ENCODE data around the gene SHB.

GRCh38 chr9:37923796-37924427 is 145.1 kb downstream of the SHB start:
- TF ChIP-seq, protein P1, sequence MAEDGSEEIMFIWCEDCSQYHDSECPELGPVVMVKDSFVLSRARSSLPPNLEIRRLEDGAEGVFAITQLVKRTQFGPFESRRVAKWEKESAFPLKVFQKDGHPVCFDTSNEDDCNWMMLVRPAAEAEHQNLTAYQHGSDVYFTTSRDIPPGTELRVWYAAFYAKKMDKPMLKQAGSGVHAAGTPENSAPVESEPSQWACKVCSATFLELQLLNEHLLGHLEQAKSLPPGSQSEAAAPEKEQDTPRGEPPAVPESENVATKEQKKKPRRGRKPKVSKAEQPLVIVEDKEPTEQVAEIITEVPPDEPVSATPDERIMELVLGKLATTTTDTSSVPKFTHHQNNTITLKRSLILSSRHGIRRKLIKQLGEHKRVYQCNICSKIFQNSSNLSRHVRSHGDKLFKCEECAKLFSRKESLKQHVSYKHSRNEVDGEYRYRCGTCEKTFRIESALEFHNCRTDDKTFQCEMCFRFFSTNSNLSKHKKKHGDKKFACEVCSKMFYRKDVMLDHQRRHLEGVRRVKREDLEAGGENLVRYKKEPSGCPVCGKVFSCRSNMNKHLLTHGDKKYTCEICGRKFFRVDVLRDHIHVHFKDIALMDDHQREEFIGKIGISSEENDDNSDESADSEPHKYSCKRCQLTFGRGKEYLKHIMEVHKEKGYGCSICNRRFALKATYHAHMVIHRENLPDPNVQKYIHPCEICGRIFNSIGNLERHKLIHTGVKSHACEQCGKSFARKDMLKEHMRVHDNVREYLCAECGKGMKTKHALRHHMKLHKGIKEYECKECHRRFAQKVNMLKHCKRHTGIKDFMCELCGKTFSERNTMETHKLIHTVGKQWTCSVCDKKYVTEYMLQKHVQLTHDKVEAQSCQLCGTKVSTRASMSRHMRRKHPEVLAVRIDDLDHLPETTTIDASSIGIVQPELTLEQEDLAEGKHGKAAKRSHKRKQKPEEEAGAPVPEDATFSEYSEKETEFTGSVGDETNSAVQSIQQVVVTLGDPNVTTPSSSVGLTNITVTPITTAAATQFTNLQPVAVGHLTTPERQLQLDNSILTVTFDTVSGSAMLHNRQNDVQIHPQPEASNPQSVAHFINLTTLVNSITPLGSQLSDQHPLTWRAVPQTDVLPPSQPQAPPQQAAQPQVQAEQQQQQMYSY (CRISPR knock-in tag; IDR thresholded peaks at IDR 0.05), result no peak
- TF ChIP-seq ZNF416 (CRISPR knock-in tag; IDR thresholded peaks at IDR 0.05) (no peak), TCF7 (CRISPR knock-in tag; IDR thresholded peaks at IDR 0.05; ENCODE audit: low read depth) (no peak), NR2C2 (CRISPR knock-in tag; IDR thresholded peaks at IDR 0.05) (no peak), ETV6 (CRISPR knock-in tag; IDR thresholded peaks at IDR 0.05) (no peak), FOXP1 (CRISPR knock-in tag; IDR thresholded peaks at IDR 0.05; ENCODE audit: borderline replicate concordance) (no peak), IRF1 (CRISPR knock-in tag; IDR thresholded peaks at IDR 0.05) (no peak), PRRX2 (CRISPR knock-in tag; IDR thresholded peaks at IDR 0.05) (no peak)
- TF ChIP-seq, protein P2, sequence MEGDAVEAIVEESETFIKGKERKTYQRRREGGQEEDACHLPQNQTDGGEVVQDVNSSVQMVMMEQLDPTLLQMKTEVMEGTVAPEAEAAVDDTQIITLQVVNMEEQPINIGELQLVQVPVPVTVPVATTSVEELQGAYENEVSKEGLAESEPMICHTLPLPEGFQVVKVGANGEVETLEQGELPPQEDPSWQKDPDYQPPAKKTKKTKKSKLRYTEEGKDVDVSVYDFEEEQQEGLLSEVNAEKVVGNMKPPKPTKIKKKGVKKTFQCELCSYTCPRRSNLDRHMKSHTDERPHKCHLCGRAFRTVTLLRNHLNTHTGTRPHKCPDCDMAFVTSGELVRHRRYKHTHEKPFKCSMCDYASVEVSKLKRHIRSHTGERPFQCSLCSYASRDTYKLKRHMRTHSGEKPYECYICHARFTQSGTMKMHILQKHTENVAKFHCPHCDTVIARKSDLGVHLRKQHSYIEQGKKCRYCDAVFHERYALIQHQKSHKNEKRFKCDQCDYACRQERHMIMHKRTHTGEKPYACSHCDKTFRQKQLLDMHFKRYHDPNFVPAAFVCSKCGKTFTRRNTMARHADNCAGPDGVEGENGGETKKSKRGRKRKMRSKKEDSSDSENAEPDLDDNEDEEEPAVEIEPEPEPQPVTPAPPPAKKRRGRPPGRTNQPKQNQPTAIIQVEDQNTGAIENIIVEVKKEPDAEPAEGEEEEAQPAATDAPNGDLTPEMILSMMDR (IDR thresholded peaks at IDR 0.05), result no peak
- TF ChIP-seq, protein P3, sequence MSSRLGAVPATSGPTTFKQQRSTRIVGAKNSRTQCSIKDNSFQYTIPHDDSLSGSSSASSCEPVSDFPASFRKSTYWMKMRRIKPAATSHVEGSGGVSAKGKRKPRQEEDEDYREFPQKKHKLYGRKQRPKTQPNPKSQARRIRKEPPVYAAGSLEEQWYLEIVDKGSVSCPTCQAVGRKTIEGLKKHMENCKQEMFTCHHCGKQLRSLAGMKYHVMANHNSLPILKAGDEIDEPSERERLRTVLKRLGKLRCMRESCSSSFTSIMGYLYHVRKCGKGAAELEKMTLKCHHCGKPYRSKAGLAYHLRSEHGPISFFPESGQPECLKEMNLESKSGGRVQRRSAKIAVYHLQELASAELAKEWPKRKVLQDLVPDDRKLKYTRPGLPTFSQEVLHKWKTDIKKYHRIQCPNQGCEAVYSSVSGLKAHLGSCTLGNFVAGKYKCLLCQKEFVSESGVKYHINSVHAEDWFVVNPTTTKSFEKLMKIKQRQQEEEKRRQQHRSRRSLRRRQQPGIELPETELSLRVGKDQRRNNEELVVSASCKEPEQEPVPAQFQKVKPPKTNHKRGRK (CRISPR knock-in tag; IDR thresholded peaks at IDR 0.05; ENCODE audit: borderline replicate concordance), result no peak
- TF ChIP-seq, protein P4, sequence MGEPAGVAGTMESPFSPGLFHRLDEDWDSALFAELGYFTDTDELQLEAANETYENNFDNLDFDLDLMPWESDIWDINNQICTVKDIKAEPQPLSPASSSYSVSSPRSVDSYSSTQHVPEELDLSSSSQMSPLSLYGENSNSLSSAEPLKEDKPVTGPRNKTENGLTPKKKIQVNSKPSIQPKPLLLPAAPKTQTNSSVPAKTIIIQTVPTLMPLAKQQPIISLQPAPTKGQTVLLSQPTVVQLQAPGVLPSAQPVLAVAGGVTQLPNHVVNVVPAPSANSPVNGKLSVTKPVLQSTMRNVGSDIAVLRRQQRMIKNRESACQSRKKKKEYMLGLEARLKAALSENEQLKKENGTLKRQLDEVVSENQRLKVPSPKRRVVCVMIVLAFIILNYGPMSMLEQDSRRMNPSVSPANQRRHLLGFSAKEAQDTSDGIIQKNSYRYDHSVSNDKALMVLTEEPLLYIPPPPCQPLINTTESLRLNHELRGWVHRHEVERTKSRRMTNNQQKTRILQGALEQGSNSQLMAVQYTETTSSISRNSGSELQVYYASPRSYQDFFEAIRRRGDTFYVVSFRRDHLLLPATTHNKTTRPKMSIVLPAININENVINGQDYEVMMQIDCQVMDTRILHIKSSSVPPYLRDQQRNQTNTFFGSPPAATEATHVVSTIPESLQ (CRISPR knock-in tag; IDR thresholded peaks at IDR 0.05), result no peak
- TF ChIP-seq, protein P5, sequence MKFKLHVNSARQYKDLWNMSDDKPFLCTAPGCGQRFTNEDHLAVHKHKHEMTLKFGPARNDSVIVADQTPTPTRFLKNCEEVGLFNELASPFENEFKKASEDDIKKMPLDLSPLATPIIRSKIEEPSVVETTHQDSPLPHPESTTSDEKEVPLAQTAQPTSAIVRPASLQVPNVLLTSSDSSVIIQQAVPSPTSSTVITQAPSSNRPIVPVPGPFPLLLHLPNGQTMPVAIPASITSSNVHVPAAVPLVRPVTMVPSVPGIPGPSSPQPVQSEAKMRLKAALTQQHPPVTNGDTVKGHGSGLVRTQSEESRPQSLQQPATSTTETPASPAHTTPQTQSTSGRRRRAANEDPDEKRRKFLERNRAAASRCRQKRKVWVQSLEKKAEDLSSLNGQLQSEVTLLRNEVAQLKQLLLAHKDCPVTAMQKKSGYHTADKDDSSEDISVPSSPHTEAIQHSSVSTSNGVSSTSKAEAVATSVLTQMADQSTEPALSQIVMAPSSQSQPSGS (CRISPR knock-in tag; IDR thresholded peaks at IDR 0.05; ENCODE audit: borderline replicate concordance, low read depth), result no peak

All from WTC11 (cell line).